Ureter (tissue), 1 donor: ENCODE data around the gene DHRS12. TPM values are rescaled to one million over a fixed set of nuclear protein-coding genes. Genes with fewer than 3 reads are reported as not detected.
A peak's percentile ranks its signal among the peaks of the same experiment; 100 is the strongest.
"Not testable (repeated sequence)": the region's sequence is repeated elsewhere in the genome, so short reads cannot be mapped to it uniquely, and the experiment has no call there.

Experiments
- DNase-seq: peaks from one replicate; pipeline ENCODE4 v3.0.0-alpha.2; 2020; ENCODE audit warnings: low spot score
- total RNA-seq: library from RNA; stranded (reverse); gene quantifications from one replicate; pipeline ENCODE4 v1.2.4, GENCODE V29; 2023
- donor health status: DM: yes; HTN: yes; CAD: no.

The DHRS12 gene
- total RNA-seq, 1 donor from 2014 or later: 23.3 TPM

- DNase-seq: no peak
These were observed 25.0 kb upstream of the DHRS12 start for GRCh38 chr13:51828730-51829567.

GRCh38 chr13:51827254-51827653, 23.3 kb upstream of the DHRS12 start:
- DNase-seq: no peak

- no peak for DNase-seq
These were observed 22.6 kb upstream of the DHRS12 start for GRCh38 chr13:51826606-51827005.

- no peak for DNase-seq
These were observed 21.8 kb upstream of the DHRS12 start for GRCh38 chr13:51825681-51826254.

GRCh38 chr13:51825165-51825592, 21.2 kb upstream of the DHRS12 start:
- no peak for DNase-seq

- DNase-seq: not testable (repeated sequence)
These were observed 20.7 kb upstream of the DHRS12 start for GRCh38 chr13:51824712-51825111.

- no peak for DNase-seq
These were observed 19.9 kb upstream of the DHRS12 start for GRCh38 chr13:51823863-51824262.

GRCh38 chr13:51823359-51823758, 19.4 kb upstream of the DHRS12 start:
- DNase-seq: no peak

- no peak for DNase-seq
These were observed 18.3 kb upstream of the DHRS12 start for GRCh38 chr13:51822106-51822815.

- no peak for DNase-seq
These were observed 17.6 kb upstream of the DHRS12 start for GRCh38 chr13:51821606-51822005.

GRCh38 chr13:51820016-51820597, 16.1 kb upstream of the DHRS12 start:
- no peak for DNase-seq

- no peak for DNase-seq
These were observed 15.6 kb upstream of the DHRS12 start for GRCh38 chr13:51819544-51819943.

- DNase-seq: peak; percentile 62
These were observed 15.0 kb upstream of the DHRS12 start for GRCh38 chr13:51818781-51819511.

GRCh38 chr13:51818276-51818675, 14.3 kb upstream of the DHRS12 start:
- DNase-seq: no peak

GRCh38 chr13:51817717-51818116, 13.8 kb upstream of the DHRS12 start:
- no peak for DNase-seq

GRCh38 chr13:51816604-51817249, 12.8 kb upstream of the DHRS12 start:
- no peak for DNase-seq

- no peak for DNase-seq
These were observed 11.9 kb upstream of the DHRS12 start for GRCh38 chr13:51815848-51816247.

GRCh38 chr13:51814825-51815650, 11.1 kb upstream of the DHRS12 start:
- peak; percentile 67 for DNase-seq

GRCh38 chr13:51814071-51814470, 10.1 kb upstream of the DHRS12 start:
- no peak for DNase-seq

GRCh38 chr13:51811920-51812451, 8.0 kb upstream of the DHRS12 start:
- no peak for DNase-seq
